Lower lobe of right lung (tissue), 2 donors: ENCODE data around the gene SKOR2. TPM values are rescaled to one million over a fixed set of nuclear protein-coding genes. Genes with fewer than 3 reads are reported as not detected.

Source experiments
- ATAC-seq, 2 donors: fragments of 200-7000 bp; cut with Tn5 transposase; one replicate each; pipeline ENCODE4 v1.9.1; 2020 to 2022; ENCODE audit warnings: mild to moderate bottlenecking in 2 of 2, moderate library complexity in 2 of 2
- DNase-seq: peaks from one replicate; pipeline ENCODE4 v3.0.0-alpha.2; 2020
- H3K27ac ChIP-seq: fragments of 200-600 bp; one replicate; pipeline ENCODE4 v1.8.0; 2022
- H3K27me3 ChIP-seq: fragments of 200-600 bp; one replicate; pipeline ENCODE4 v1.8.0; 2022; ENCODE audit warnings: low read depth
- H3K36me3 ChIP-seq: fragments of 200-600 bp; one replicate; pipeline ENCODE4 v1.8.0; 2022; ENCODE audit warnings: mild to moderate bottlenecking
- H3K4me1 ChIP-seq: fragments of 200-600 bp; one replicate; pipeline ENCODE4 v1.8.0; 2022
- H3K4me3 ChIP-seq: fragments of 200-600 bp; one replicate; pipeline ENCODE4 v1.8.0; 2022; ENCODE audit warnings: mild to moderate bottlenecking
- H3K9me3 ChIP-seq: fragments of 200-600 bp; one replicate; pipeline ENCODE4 v1.8.0; 2022
- intact Hi-C: fragments of 100-400 bp; cut with DNase I; formaldehyde crosslinking; loops from one replicate; pipeline ENCODE4 v1.11.0; 2022
- total RNA-seq: library from RNA; stranded (reverse); fragmentation: NEBNext Ultra II Directional; extraction: Animal tissue kit (Norgen Biotek cat#: 25700); gene quantifications from one replicate; pipeline ENCODE4 v1.2.1, GENCODE V29; 2021
- TF ChIP-seq, protein P1 (sequence below): fragments of 200-600 bp; IDR thresholded peaks from one replicate; pipeline ENCODE4 v1.8.0; 2022; ENCODE audit warnings: antibody characterized with exemption, mild to moderate bottlenecking
- donor health status: DM: no; HTN: yes; CAD: no; lungs with severe emphysema.

Gene SKOR2
- total RNA-seq, 1 donor from 2014 or later: not detected

- Histone ChIP-seq H3K36me3 (no peaks in the 10 kb centered on the region), H3K9me3 (no peaks in the 10 kb centered on the region), H3K4me3 (no peak overlapping the region), H3K27ac (no peak overlapping the region), H3K27me3 (peaks cover 86% of the 10 kb centered on the region), H3K4me1 (peaks cover 21% of the 10 kb centered on the region)
- ATAC-seq: no peak
- DNase-seq: no peak
- TF ChIP-seq, protein P1, sequence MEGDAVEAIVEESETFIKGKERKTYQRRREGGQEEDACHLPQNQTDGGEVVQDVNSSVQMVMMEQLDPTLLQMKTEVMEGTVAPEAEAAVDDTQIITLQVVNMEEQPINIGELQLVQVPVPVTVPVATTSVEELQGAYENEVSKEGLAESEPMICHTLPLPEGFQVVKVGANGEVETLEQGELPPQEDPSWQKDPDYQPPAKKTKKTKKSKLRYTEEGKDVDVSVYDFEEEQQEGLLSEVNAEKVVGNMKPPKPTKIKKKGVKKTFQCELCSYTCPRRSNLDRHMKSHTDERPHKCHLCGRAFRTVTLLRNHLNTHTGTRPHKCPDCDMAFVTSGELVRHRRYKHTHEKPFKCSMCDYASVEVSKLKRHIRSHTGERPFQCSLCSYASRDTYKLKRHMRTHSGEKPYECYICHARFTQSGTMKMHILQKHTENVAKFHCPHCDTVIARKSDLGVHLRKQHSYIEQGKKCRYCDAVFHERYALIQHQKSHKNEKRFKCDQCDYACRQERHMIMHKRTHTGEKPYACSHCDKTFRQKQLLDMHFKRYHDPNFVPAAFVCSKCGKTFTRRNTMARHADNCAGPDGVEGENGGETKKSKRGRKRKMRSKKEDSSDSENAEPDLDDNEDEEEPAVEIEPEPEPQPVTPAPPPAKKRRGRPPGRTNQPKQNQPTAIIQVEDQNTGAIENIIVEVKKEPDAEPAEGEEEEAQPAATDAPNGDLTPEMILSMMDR: no peak
- intact Hi-C loops: no loop called here
These were observed 11.6 kb upstream of the SKOR2 start for GRCh38 chr18:47263150-47263429.

GRCh38 chr18:47262301-47263149 is 11.1 kb upstream of the SKOR2 start:
- intact Hi-C loops: no loop called here

DNA sequence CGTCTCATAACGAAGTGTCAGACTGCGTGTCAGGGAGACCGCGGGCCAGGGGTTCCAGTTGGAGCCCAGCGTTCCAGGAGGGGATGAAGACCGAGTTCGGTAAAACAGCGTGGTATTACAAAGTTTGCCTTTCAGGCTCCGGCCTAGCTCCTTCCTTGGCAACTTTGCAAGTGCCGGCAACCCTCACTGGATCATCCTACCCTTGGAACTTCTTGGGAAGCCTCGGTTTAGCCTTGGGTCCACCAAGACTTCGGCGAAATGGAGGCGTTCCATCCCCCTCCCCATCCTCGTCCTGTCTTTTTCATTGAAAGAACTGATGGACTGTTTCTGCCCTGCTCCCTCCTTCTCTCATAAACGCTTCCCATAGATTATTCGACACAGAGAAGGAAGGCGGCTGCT is 10.4 kb upstream of the SKOR2 start:
- Histone ChIP-seq H3K4me3 (no peak overlapping the region), H3K27ac (no peak overlapping the region), H3K4me1 (peaks cover 21% of the 10 kb centered on the region), H3K9me3 (no peaks in the 10 kb centered on the region), H3K27me3 (peaks cover 98% of the 10 kb centered on the region), H3K36me3 (no peaks in the 10 kb centered on the region)
- DNase-seq: no peak
- no peak for ATAC-seq
- TF ChIP-seq, protein P1: no peak
- intact Hi-C loops: no loop called here

More at GRCh38 chr18:47262301-47263149, 11.1 kb upstream of the SKOR2 start:
- Histone ChIP-seq H3K4me3 (no peak overlapping the region), H3K4me1 (peaks cover 21% of the 10 kb centered on the region), H3K27me3 (peaks cover 91% of the 10 kb centered on the region), H3K27ac (no peak overlapping the region), H3K36me3 (no peaks in the 10 kb centered on the region), H3K9me3 (no peaks in the 10 kb centered on the region)
- ATAC-seq: no peak
- DNase-seq: no peak
- TF ChIP-seq, protein P1: no peak

- no peak for ATAC-seq
- Histone ChIP-seq H3K27me3 (peaks cover 98% of the 10 kb centered on the region), H3K36me3 (no peaks in the 10 kb centered on the region), H3K27ac (no peak overlapping the region), H3K4me3 (no peak overlapping the region), H3K9me3 (no peaks in the 10 kb centered on the region), H3K4me1 (peaks cover 21% of the 10 kb centered on the region)
- DNase-seq: no peak
- TF ChIP-seq, protein P1: no peak
- intact Hi-C loops: no loop called here
These were observed 9.7 kb upstream of the SKOR2 start for GRCh38 chr18:47260924-47261701.

DNA sequence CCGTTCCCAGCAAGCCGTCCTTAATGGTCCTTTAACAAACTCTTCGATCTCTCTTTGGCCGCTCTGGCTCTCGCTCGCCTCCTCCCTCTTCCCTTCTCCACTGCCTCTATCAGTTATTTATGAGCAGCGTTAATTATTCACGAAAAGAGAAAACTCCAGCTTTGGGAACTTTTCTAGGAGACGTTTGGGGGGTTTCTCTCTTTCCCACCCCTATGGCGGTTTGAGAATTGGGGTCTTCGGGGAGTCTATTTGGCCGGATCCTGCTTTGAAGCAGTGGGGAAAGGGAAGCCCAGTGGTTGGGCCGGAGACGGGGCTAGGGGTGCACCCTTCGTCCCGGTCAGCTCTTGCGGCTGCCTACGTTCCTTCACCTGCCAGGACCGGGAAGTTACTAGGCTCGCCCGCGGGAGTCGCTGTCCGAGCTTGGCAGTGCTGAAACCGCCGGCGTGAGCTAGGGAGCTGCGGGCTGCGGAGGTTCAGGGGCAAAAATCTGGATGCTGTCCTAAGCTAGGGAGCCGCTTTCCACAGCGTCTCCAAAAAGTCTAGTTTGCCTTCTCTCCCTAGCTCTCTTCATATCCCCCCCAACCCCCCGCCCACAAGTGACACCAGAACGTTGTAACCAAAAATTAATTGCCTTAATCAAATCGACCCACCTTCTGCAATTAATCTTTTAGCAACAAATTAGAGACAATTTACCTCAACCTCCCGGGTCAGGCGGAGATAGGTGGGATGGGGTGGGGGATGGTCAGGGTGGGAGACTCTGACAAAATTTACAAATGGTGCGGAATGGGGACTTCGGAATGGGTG is 8.9 kb upstream of the SKOR2 start:
- Histone ChIP-seq H3K4me3 (no peak overlapping the region), H3K4me1 (peaks cover 21% of the 10 kb centered on the region), H3K27me3 (peaks cover 98% of the 10 kb centered on the region), H3K36me3 (no peaks in the 10 kb centered on the region), H3K9me3 (no peaks in the 10 kb centered on the region), H3K27ac (no peak overlapping the region)
- ATAC-seq (peak; percentile 68 to 77), DNase-seq (peak; percentile 66)
- TF ChIP-seq, protein P1: no peak
- intact Hi-C loops: no loop called here
